ENCODE results near the gene CYGB.

The CYGB gene

GRCh38 chr17:76487451-76488192 lies 49.9 kb downstream of the CYGB start:
- FAIRE-seq (no peak), DNase-seq (ENCODE audit: insufficient read length, low spot score) (no peak)

DNA sequence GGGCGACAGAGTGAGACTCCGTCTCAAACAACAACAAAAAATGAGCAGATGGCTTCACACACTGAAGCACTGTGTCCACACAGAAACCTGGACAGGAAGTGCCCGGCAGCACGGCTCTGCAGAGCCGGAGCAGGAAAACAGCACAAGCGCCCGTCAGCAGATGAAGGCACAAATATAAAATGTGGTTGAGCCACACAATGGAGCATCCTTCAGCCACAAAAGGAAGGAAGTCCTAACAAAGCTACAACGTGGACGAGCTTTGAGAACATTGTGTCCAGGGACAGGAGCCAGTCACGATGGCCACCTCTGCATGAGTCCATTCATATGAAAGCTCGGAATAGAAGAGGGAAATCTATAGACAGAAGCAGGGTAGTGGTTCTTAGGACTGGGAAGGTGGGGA lies 51.9 kb downstream of the CYGB start:
- FAIRE-seq (no peak), DNase-seq (ENCODE audit: insufficient read length, low spot score) (no peak)

DNA sequence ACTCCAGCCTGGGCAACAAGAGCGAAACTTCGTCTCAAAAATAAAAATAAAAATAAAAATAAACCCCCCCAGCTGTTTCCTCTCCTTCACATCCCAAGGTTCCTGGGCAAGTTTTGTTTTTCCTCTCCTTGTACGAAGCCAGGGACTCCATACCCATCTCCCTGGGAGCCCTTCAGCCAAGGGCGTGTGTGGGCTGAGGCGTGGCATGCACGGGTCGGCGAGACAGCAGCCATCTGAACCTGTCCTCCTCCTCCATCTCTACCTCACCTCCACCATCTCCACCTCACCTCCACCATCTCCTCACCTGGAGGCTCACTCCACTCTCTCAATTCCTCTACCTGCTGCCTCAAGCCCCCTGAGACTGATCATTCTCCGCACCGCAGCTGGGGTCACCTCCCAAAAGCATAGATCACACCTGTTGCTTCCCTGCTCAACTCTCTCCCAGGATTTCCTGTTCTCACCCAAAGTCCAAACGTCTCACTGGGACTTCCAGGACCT lies 53.2 kb downstream of the CYGB start:
- no peak for FAIRE-seq
- DNase-seq (ENCODE audit: insufficient read length, low spot score) = no peak

GRCh38 chr17:76481071-76481655 lies 56.3 kb downstream of the CYGB start:
- no peak for DNase-seq (ENCODE audit: insufficient read length, low spot score)

DNA sequence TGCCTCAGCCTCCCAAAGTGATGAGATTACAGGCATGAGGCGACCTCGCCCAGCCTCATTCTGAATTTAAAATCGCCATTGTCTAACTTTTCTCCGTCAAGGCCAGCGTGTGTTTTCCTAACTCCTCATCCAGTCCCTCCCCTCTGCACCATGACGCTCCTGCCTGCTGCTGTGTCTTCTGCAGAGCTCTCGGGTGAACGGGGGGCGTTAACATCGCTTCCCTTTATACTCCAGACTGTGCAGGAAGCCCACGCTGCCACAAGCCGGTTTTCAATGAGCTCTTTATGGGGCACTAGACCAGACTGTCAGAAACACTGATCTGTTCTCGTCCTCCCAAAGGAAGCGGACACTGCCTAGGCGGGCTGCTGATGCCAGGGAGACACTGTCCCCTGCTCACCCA lies 56.9 kb downstream of the CYGB start:
- FAIRE-seq (no peak), DNase-seq (ENCODE audit: insufficient read length, low spot score) (no peak)

More at GRCh38 chr17:76481071-76481655, 56.3 kb downstream of the CYGB start:
- no peak for FAIRE-seq

DNA sequence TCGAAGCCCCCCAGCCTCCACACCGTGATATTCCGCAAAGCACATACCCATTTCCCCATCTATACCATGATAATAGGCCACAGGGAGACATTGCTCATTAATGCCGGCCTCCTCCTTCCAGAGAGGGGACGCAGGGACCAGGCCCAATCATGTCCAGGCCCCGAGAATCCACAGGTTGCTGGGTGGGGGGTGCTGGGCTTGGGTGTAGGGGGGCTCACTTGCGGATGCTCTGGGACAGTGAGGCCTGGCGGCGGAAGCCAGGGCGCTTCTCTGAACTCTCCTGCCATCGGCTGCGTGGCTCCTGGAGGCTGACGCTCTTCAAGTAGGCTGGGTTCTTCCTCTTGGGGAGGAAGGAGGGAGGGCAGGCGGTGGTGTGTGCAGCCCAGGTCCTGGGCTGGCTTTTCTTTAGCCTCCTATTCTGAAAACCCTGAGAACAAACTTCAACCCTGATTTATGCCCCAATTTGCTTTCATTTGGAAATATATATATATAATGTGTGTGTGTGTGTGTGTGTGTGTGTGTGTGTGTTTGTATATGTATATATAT lies 57.9 kb downstream of the CYGB start:
- FAIRE-seq (no peak), DNase-seq (ENCODE audit: insufficient read length, low spot score) (no peak)

GRCh38 chr17:76478730-76479514 lies 58.6 kb downstream of the CYGB start:
- FAIRE-seq (peak; percentile 26), DNase-seq (ENCODE audit: insufficient read length, low spot score) (no peak)

GRCh38 chr17:76478097-76478496 lies 59.4 kb downstream of the CYGB start:
- DNase-seq (ENCODE audit: insufficient read length, low spot score) = no peak
- FAIRE-seq = no peak

- DNase-seq (ENCODE audit: insufficient read length, low spot score) = no peak
- FAIRE-seq = no peak
Observed at GRCh38 chr17:76477576-76477975, 59.9 kb downstream of the CYGB start.

Measured in HTR-8/SVneo (cell line).